ENCODE measurements around the gene POLR2L. TPM values are rescaled to one million over a fixed set of nuclear protein-coding genes. Genes with fewer than 3 reads are reported as not detected.
A peak's percentile ranks its signal among the peaks of the same experiment; 100 is the strongest.

POLR2L gene
- polyA plus RNA-seq, 1 of the 3 experiments (the other 2 are of a cell fraction), result 540 TPM

DNA sequence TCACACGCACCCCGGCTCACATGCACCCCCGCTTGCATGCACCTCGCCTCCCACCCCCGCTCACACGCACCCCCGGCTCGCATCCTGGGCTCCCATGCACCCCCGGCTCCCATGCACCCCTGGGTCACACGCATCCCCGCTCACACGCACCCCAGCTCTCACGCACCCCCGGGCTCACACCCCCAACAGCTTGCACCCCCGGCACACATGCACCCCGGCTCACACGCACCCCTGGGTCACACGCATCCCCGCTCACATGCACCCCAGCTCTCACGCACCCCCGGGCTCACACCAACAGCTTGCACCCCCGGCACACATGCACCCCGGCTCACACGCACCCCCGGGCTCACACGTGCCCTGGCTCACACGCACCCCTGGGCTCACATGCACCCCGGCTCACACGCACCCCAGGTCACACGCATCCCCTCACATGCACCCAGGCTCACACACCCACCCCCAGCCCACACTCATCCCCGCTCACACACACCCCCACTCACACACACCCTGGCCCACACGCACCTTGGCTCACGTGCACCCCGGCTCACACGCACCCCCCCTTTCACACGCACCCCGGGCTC, 16.5 kb upstream of the POLR2L start (continued):
- TF ChIP-seq IRF3 (IDR thresholded peaks at IDR 0.05; ENCODE audit: low read depth, low read length) (no peak), GABPA (IDR thresholded peaks at IDR 0.05; ENCODE audit: low read depth) (no peak)

- no peaks in the 10 kb centered on the region for H3K27me3 ChIP-seq (ENCODE audit: insufficient read depth)
- H2AFZ ChIP-seq (ENCODE audit: low read depth), result no peak overlapping the region
- H4K20me1 ChIP-seq (ENCODE audit: insufficient read depth), result peaks cover 68% of the 10 kb centered on the region
- no peaks in the 10 kb centered on the region for H3K9me3 ChIP-seq
- H3K9ac ChIP-seq, result no peak overlapping the region
- no peaks in the 10 kb centered on the region for H3K9me2 ChIP-seq
- H3K27ac ChIP-seq (ENCODE audit: low read depth in 2 of 2, low read length in 1 of 2), result no peak overlapping the region; a peak in 1 of 4 replicates
- 0 out of 4 replicates have a peak overlapping the region, but pooled peaks of 1 of the 2 experiments have one; percentile 49 for H3K4me3 ChIP-seq (ENCODE audit: low read depth in 2 of 2, low read length in 1 of 2)
- peaks cover 10 to 81% of the 10 kb centered on the region in 2 experiments; a peak in 2 of 4 replicates for H3K4me1 ChIP-seq (ENCODE audit: control insufficient read depth in 1 of 2, insufficient read depth in 2 of 2, low read depth in 1 of 2, low read length in 1 of 2)
- ChIA-PET CTCF (interaction anchor here (0.7 to 3.5 kb wide), 4 partner anchors 10 to 67 kb away, joined by 3 to 24 read pairs (median 3); no protein-coding TSS in a partner anchor), POLR2A (interaction anchor here (1.2 to 2.5 kb wide), 3 partner anchors 36 to 196 kb away, joined by 3 to 8 read pairs (median 5); partner anchors contain the start of gene PNPLA2)
- no peak overlapping the region for H3K4me2 ChIP-seq
- DNase-seq, result no peak
- 90% methylated on average over 20 of the region's 27 CpGs for WGBS (ENCODE audit: low lambda C conversion rate)
- H3K36me3 ChIP-seq (replicated peaks in 1 of 2; ENCODE audit: control insufficient read depth in 1 of 2, insufficient read depth in 2 of 2, low read length in 1 of 2), result peaks cover 0 to 3% of the 10 kb centered on the region in 2 experiments
- H3F3A ChIP-seq (replicated peaks; ENCODE audit: insufficient read depth), result no peaks in the 10 kb centered on the region
- peaks cover 10% of the 10 kb centered on the region; the same call in 1 of the 2 replicates for H3K79me2 ChIP-seq (ENCODE audit: insufficient read depth)
- TF ChIP-seq EP300 (IDR thresholded peaks at IDR 0.05; ENCODE audit: borderline replicate concordance in 1 of 2, low read depth in 1 of 2, low read length in 1 of 2), result no peak
- TF ChIP-seq REST (IDR thresholded peaks at IDR 0.05; ENCODE audit: low read depth, low read length), result peak; percentile 58; the same call in 1 of the 2 replicates
- no peak for TF ChIP-seq RFX5 (IDR thresholded peaks at IDR 0.05; ENCODE audit: low read length)
Observed at GRCh38 chr11:858053-858761, 15.9 kb upstream of the POLR2L start.

GRCh38 chr11:856397-856796, 14.1 kb upstream of the POLR2L start:
- TF ChIP-seq SIN3A (IDR thresholded peaks at IDR 0.05; ENCODE audit: borderline replicate concordance, low read depth, low read length) (no peak), RAD21 (IDR thresholded peaks at IDR 0.05; ENCODE audit: low read length) (no peak), FOXM1 (IDR thresholded peaks at IDR 0.05; ENCODE audit: low read depth) (no peak), RCOR1 (IDR thresholded peaks at IDR 0.05; ENCODE audit: low read length) (no peak), MEF2A (IDR thresholded peaks at IDR 0.05; ENCODE audit: borderline replicate concordance, low read depth) (no peak), FOXJ3 (CRISPR knock-in tag; IDR thresholded peaks at IDR 0.05) (no peak), RFX5 (IDR thresholded peaks at IDR 0.05; ENCODE audit: low read length) (no peak), NRF1 (IDR thresholded peaks at IDR 0.05; ENCODE audit: low read depth, low read length) (no peak), PBX3 (IDR thresholded peaks at IDR 0.05) (no peak), IRF3 (IDR thresholded peaks at IDR 0.05; ENCODE audit: low read depth, low read length) (no peak), FOSL2 (IDR thresholded peaks at IDR 0.05; ENCODE audit: borderline replicate concordance, low read depth) (no peak)
- H3K27ac ChIP-seq (ENCODE audit: low read depth in 2 of 2, low read length in 1 of 2), result peak overlapping the region in 1 of 2 experiments; percentile 89; a peak in 2 of 4 replicates
- no peaks in the 10 kb centered on the region for H3F3A ChIP-seq (replicated peaks; ENCODE audit: insufficient read depth)
- peak; percentile 79 for DNase-seq
- no peak overlapping the region for H3K4me3 ChIP-seq (ENCODE audit: low read depth in 2 of 2, low read length in 1 of 2)
- CTCF ChIA-PET, result interaction anchor here (0.8 to 3.5 kb wide), 6 partner anchors 9 to 194 kb away, joined by 3 to 24 read pairs (median 4); partner anchors contain the start of gene PNPLA2
- no peaks in the 10 kb centered on the region for H3K9me3 ChIP-seq
- no peaks in the 10 kb centered on the region for H3K9me2 ChIP-seq
- H3K36me3 ChIP-seq (replicated peaks in 1 of 2; ENCODE audit: control insufficient read depth in 1 of 2, insufficient read depth in 2 of 2, low read length in 1 of 2), result no peaks in the 10 kb centered on the region
- H4K20me1 ChIP-seq (ENCODE audit: insufficient read depth), result peaks cover 80% of the 10 kb centered on the region
- H3K9ac ChIP-seq, result no peak overlapping the region
- H3K4me1 ChIP-seq (ENCODE audit: control insufficient read depth in 1 of 2, insufficient read depth in 2 of 2, low read depth in 1 of 2, low read length in 1 of 2), result peaks cover 10 to 69% of the 10 kb centered on the region in 2 experiments; a peak in 2 of 4 replicates
- H3K79me2 ChIP-seq (ENCODE audit: insufficient read depth), result peaks cover 20% of the 10 kb centered on the region; the same call in 1 of the 2 replicates
- H2AFZ ChIP-seq (ENCODE audit: low read depth), result no peak overlapping the region
- no peaks in the 10 kb centered on the region for H3K27me3 ChIP-seq (ENCODE audit: insufficient read depth)
- no peak overlapping the region for H3K4me2 ChIP-seq
- 60% methylated on average over 1 of the region's 8 CpGs for WGBS (ENCODE audit: low lambda C conversion rate)
- POLR2A ChIA-PET, result interaction anchor here (0.6 to 2.7 kb wide), 2 partner anchors 14 to 37 kb away, joined by 3 to 13 read pairs; partner anchors contain the start of genes PNPLA2, POLR2L and TSPAN4

All from SK-N-SH (cell line).